Measurements from ENCODE around the gene ELMOD1.
A peak's percentile ranks its signal among the peaks of the same experiment; 100 is the strongest.
"Not testable (repeated sequence)": the region's sequence is repeated elsewhere in the genome, so short reads cannot be mapped to it uniquely, and the experiment has no call there.

ELMOD1 gene

DNA sequence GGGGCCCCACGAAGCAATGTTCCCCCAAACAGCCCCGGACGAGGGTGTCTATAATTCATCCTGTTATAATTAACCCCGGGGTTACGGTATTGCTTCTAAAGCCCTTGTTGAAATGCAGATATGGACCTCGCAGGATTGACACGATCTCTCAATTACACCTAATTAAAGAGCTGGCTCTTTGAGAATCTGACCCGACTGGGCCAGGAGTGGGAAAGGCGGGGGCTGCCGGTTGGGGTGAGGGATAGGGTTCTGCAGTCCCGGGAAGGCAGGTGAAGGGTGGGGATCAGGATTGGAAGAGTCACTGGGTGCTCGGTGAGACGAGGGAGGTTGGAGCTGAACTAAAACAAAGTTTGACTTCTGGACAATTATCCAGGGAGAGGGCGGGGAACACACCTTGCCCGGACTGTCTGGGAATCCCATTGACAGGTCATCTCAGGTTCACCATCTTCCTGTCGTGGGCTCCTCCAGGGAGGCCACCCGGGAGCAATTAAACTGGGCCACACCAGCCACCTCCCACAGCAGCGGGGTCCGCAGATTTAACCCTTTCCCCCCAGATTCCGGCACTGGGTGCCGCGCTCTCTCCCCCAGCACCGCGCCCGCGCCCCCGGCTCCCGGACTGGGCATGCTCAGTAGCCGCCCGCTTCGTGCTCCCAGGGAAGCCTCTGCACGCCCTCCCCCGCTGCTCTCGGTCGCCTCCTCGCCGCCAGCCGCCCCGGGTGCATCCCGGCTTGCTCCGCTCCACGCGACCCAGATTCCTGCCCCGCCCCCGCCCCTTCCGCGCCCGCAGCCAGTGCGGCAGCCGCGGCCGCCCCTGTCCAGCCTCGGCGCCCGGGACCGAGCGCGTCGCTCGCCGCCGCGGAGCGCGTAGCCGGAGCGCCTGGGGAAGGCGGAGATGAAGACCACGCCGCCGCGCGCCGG lies at the start of gene ELMOD1:
Gene ELMOD1, plus strand, starts transcription at position 688 of the 918 bp plus-strand sequence. CDS start 27,043 bp downstream, outside the sequence.
- no peak for DNase-seq (ENCODE audit: low read depth)

- DNase-seq (ENCODE audit: low read depth): no peak
Observed at GRCh38 chr11:107545101-107545514, 45.8 kb upstream of the ELMOD1 start.

DNA sequence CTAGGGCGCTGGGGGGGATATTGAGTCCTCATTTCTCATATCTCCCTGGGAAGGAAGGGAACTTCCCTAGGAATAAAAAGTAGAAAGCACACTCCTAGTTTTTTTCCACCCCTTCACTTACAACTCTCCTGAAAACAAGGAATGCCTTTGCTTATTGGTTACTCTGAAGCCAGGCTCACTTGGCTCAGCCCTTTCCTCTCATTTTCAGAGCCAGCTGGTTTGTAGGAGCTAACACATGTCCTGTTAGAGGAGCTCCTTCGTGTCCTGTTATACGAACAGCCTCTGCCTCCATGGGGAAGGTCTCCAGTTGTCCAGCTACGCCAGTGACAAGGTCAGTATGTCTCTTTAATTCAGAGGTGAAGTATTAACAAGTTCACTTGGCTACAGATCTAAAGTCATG lies 43.0 kb upstream of the ELMOD1 start:
- DNase-seq (ENCODE audit: low read depth): no peak

DNA sequence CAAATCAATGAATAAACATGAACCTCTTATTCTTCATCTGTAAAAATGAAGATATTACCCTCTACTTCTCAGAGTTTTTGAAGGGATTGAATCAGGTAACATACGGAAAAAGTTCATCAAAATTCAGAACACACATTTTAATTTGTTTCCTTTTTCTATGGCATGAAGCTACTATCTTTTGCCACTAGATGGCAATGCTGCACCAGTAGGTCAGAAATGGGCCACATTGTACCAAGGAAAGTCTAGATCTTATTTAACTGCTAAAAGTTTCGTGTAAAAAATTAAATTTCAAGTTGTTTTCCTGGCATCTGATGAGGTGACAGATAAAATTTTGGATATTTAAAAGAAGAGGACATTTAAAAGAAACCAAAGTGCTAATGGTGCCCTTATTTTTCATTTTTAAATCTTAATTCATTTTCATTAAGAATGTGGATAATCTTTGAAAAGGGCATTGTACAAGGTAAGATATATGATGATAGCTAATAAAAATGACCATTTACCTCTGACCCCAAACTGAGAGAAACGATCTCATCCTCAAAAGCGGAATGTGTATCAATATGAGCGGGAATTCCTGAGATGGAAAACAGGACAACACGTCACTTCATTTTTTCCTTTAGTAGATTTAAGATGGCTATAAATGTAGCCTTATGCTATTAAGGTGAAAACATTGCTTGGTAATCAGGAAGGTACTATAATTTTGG lies 41.5 kb upstream of the ELMOD1 start:
- DNase-seq (ENCODE audit: low read depth): no peak

- DNase-seq (ENCODE audit: low read depth): no peak
Observed at GRCh38 chr11:107549954-107550285, 41.0 kb upstream of the ELMOD1 start.

- DNase-seq (ENCODE audit: low read depth): no peak
Observed at GRCh38 chr11:107550304-107550703, 40.6 kb upstream of the ELMOD1 start.

DNA sequence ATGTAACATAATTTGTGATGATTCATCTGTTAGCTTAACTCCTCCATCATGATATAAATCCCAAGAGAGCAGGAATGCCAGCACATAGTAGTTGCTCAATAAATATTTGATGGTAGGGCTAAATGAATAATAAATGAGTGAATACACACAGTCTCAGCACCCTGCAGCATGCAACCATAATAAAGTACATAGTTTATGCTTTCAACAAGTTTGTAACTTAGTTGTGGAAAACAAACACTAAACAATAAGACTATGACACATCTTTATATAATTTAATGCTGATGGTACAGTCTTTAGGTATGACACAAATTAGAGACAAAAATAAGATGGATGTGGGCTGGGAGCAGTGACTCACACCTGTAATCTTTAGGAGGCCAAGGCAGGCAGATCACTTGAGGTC lies 29.3 kb upstream of the ELMOD1 start:
- no peak for DNase-seq (ENCODE audit: low read depth)

- no peak for DNase-seq (ENCODE audit: low read depth)
Observed at GRCh38 chr11:107562647-107563208, 28.2 kb upstream of the ELMOD1 start.

DNA sequence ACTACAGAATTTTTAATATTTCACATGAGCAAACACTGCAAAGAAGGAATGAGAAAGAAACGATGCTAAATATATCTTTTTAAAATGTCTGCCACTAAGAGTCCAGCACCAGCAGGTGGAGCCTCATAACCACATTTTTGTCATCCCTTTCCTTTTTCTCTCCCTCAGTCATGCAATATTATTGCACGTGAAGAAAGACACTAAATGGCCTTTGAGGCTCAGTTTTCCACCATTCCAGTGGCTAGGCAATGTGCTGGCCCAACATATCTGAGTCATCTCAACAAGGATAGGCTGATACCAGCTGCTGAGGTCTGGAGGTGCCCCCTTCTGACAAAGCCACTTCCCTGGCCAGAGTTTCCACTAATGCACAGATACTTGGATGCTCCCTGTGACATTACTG lies 27.2 kb upstream of the ELMOD1 start:
- no peak for DNase-seq (ENCODE audit: low read depth)

GRCh38 chr11:107564877-107565218 lies 26.1 kb upstream of the ELMOD1 start:
- DNase-seq (ENCODE audit: low read depth): no peak

- DNase-seq (ENCODE audit: low read depth): peak; percentile 56
Observed at GRCh38 chr11:107565219-107565937, 25.6 kb upstream of the ELMOD1 start, which contains the start of gene ALKBH8. Gene ALKBH8, minus strand, starts transcription at chr11:107565735. Its CDS starts 4,842 bp downstream, at chr11:107560893.

DNA sequence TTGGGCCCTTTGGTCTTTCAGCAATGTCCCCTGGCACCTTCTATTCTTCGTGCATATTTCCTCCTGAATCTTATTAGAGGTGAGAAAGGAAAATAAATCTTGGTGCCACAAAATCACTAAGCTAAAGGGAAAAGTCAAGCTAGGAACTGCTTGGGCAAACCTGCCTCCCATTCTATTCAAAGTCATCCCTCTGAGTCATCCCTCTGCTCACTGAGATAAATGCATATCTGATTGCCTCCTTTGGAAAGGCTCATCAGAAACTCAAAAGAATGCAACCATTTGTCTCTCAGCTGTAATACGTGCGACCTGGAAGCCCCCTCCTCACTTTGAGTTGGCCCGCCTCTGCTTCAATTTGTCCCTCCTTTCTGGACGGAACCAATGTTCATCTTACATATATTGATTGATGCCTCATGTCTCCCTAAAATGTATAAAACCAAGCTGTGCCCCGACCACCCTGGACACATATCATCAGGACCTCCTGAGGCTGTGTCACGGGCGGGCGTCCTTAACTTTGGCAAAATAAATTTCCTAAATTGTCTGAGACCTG lies 24.9 kb upstream of the ELMOD1 start:
- DNase-seq (ENCODE audit: low read depth): not testable (repeated sequence)

DNA sequence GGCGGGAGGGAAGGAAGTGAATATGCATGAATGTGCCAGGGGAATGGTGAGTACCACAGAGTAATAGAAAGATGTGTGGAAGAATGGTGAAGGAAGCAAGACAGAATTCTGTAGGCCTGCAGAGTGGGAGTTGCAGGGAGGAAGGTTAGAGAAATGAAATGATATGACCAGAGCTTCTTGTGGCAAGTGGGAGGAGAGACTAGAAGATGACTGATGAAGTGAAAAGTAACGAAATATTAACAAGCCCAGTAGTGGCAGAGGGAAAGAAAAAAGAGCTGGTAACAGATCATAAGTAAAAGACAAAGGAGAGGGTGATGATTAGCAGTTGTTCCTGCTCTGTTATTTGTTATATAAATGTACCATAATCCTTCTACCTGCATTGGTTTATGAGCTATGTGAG lies 24.4 kb upstream of the ELMOD1 start:
- DNase-seq (ENCODE audit: low read depth): no peak

DNA sequence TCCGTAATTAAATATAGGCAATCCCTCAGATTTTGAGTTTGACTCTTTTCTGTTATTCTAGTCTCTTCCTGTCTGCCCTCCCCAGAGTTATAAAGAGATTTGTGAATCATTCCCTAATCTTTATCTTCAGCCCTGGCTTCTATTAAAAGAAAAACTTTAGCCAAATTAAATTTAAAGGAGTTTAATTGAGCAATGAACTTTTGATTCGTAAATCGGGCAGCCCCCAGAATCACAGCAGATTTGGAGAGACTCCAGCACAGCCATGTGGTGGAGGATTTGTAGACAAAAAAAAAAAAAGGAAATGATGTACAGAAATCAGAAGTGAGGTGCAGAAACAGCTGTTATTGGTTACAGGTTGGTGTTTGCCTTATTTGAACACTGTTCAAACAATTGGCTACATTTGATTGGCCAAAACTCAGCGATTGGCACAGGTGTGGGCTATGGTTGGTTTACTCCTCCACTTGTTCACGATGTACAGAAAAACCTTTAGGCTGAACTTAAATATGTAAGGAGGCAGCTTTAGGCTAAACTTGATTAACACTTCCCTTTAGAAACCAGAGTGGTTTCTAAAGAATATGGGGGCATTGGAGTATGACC lies 23.1 kb upstream of the ELMOD1 start:
- no peak for DNase-seq (ENCODE audit: low read depth)

GRCh38 chr11:107570015-107570414 lies 20.9 kb upstream of the ELMOD1 start:
- DNase-seq (ENCODE audit: low read depth): no peak

GRCh38 chr11:107573438-107573837 lies 17.5 kb upstream of the ELMOD1 start:
- no peak for DNase-seq (ENCODE audit: low read depth)

GRCh38 chr11:107576497-107577345 lies 14.2 kb upstream of the ELMOD1 start:
- DNase-seq (ENCODE audit: low read depth): not testable (repeated sequence)

- DNase-seq (ENCODE audit: low read depth): no peak
Observed at GRCh38 chr11:107577346-107577711, 13.6 kb upstream of the ELMOD1 start.

- DNase-seq (ENCODE audit: low read depth): not testable (repeated sequence)
Observed at GRCh38 chr11:107579169-107579568, 11.8 kb upstream of the ELMOD1 start.

- DNase-seq (ENCODE audit: low read depth): no peak
Observed at GRCh38 chr11:107581147-107581546, 9.8 kb upstream of the ELMOD1 start.
